A549 treated with dexamethasone at 1 μM for 4 hours (cell line): Measurements from ENCODE around the gene CRYBA2. TPM values are rescaled to one million over a fixed set of nuclear protein-coding genes. Genes with fewer than 3 reads are reported as not detected.

Experiments
- total RNA-seq: library from RNA; stranded (reverse); fragments of 200-300 nt; extraction: Qiagen RNA extraction; gene quantifications from 5 replicates; pipeline ENCODE4 v1.2.3, GENCODE V29; 2022

The CRYBA2 gene, protein sequence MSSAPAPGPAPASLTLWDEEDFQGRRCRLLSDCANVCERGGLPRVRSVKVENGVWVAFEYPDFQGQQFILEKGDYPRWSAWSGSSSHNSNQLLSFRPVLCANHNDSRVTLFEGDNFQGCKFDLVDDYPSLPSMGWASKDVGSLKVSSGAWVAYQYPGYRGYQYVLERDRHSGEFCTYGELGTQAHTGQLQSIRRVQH
- total RNA-seq: 0.31 TPM in 1 of 5 replicates, not detected in the others

DNA sequence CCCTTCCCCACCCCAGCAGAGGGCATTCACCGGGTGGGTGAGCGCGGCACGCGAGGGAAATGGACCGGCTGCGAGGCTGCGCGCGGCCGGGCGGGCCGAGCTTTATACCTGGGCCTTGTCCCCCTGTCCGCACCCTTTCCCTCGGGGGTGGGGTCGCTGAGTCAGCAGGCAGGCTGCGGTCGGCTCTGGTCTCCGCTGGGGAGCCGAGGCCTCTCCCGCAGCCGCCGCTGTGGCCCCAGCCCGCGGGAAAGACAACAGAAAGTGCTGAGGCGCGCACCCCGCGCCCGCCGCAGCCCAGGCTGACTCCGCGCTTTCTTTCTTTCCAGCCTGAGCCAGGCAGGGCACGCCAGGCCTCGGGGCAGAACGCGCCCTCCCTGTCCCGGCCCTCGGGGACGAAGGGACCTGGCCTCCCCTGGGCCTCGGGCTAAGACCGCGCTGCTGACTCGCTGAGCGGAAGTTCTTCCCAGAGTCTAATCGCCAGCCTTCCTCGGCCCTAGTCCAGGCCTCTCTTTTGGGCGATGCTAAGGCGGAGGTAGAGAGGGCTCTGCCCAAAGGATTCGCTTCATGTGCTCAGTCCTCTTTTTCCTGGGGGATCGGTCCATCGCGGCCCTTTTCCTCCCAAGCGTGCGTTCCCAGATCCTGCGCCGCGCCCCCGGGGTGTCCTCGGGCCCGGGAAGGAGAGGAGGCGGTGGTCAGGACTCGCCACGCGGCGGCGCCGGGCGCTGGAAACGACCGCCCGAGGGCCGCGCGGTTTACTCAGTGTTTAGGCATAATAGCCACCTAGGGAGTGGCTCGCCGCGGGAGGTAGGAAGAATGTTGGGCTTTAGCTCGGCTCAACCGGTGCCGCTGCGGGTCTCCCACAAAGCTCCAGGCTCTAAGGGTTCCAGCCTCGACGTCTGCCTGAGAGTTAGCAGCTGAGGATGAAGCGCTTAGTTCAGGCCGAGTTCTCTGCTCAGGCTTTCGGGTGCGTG, at the start of gene CRYBA2:
Gene CRYBA2 (minus strand): TSS at position 78 of the 971 bp plus-strand sequence. CDS start 246 bp downstream, outside the sequence.

DNA sequence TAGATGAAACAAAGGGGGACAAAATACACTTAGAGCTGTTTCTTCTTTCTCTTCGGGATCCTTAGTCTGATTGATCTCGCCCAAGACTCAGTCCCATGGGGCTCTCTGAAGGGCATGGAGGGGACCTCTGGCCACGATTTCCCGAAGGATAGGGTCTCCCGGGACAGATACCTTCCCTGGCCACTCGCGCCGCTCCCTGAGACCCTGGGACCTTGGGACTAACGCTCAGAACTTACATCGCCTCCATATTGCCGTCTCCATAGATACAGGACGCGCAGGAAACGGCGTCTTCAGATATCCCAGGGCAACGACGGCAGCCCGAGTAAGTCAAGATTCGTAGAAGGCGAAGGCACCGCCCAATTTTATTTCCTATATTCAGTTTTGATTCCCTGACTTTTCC, 48.0 kb upstream of the CRYBA2 start, which contains the start of gene CFAP65:
Gene CFAP65 (minus strand): TSS at position 265 of the 400 bp plus-strand sequence. CDS start 2,468 bp downstream, outside the sequence.

DNA sequence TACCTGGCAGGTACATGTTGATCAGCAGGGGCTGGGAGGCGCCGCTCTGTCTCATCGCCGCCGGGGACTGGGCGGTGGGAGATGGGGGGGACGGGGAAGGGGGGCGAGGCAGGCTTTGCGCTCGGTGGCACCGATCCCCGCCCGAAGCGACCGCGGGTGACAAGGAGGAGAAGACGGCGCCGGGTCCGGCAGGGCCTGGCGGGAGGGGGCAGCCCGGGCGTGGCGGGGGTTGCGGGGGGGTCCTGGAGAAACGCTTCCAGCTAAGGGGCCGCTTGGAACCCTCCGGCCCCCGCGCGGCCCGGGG, 8.2 kb downstream of the CRYBA2 start, which contains the start of gene FEV:
Gene FEV (minus strand): TSS at position 164 of the 304 bp plus-strand sequence. CDS start 109 bp downstream, at position 55.

DNA sequence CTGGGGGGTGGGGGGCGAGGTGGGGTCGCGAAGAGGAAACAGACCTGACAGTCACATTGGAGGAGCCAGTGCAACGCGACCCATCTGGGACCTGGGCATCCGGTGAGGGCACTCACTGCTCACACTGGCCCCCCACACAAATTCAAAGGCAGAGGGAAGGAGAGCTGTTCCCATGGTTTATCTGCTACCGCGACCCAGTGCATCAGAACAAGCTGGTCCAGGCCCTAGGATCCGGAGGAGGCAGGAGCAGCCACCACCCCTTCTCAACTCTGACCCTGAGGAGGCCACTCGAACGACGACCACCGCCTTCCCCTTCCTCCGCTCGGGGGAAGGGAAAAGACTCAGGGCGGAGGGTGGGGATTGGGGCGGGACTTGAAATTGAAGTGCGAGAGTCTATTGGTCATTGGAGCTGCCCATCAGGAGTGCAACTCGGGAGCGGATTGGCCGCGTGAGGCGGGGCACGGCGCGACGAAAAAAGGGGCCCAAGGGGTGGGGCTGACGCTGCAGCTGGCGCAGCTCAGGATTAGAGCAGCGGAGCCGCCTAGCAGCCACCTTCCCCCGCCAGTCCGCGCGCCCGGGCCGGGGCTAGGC, 34.0 kb downstream of the CRYBA2 start, which contains the start of gene CDK5R2:
Gene CDK5R2 (plus strand): TSS at position 526 of the 591 bp plus-strand sequence. CDS start 155 bp downstream, outside the sequence.

Other genes with a start within 250 kb of the CRYBA2 start
- gene CYP27A1, start 211.3 kb downstream of the CRYBA2 start, total RNA-seq: 0.15 to 0.18 TPM (median 0.18 TPM) in 5 replicates
- 0.04 TPM in 1 of 5 replicates, not detected in the others for gene PRKAG3, start 161.6 kb downstream of the CRYBA2 start, total RNA-seq
- 0.11 to 0.26 TPM (median 0.22 TPM) in 5 replicates for gene WNT6, start 133.6 kb downstream of the CRYBA2 start, total RNA-seq
- gene WNT10A, start 112.6 kb downstream of the CRYBA2 start, total RNA-seq: 0.05 to 0.08 TPM (median 0.06 TPM) in 5 replicates
- gene CDK5R2, start 33.8 kb downstream of the CRYBA2 start, total RNA-seq: 5.9 to 9.3 TPM (median 8.1 TPM) in 5 replicates
- gene FEV, start 8.2 kb downstream of the CRYBA2 start, total RNA-seq: 0.20 TPM in 1 of 5 replicates, not detected in the others
- gene CFAP65, start 48.1 kb upstream of the CRYBA2 start, total RNA-seq: 0.21 to 0.27 TPM (median 0.22 TPM) in 5 replicates
- gene IHH, start 67.5 kb upstream of the CRYBA2 start, total RNA-seq: 0.38 to 0.77 TPM (median 0.54 TPM) in 5 replicates
- gene NHEJ1, start 167.4 kb upstream of the CRYBA2 start, total RNA-seq: 16.7 to 18.7 TPM (median 17.5 TPM) in 5 replicates
- gene SLC23A3, start 176.6 kb upstream of the CRYBA2 start, total RNA-seq: 0.45 to 0.75 TPM (median 0.55 TPM) in 5 replicates
- 35.3 to 42.6 TPM (median 41.4 TPM) in 5 replicates for gene CNPPD1, start 183.5 kb upstream of the CRYBA2 start, total RNA-seq
- 58.6 to 77.6 TPM (median 75.6 TPM) in 5 replicates for gene RETREG2, start 184.9 kb upstream of the CRYBA2 start, total RNA-seq
- 12.3 to 20.7 TPM (median 19.3 TPM) in 5 replicates for gene ZFAND2B, start 213.4 kb upstream of the CRYBA2 start, total RNA-seq
- gene ABCB6, start 225.5 kb upstream of the CRYBA2 start, total RNA-seq: 22.3 to 30.8 TPM (median 27.9 TPM) in 5 replicates
- gene ATG9A, start 236.2 kb upstream of the CRYBA2 start, total RNA-seq: 33.6 to 46.8 TPM (median 45.2 TPM) in 5 replicates
- gene ANKZF1, start 236.4 kb upstream of the CRYBA2 start, total RNA-seq: 11.5 to 16.9 TPM (median 13.8 TPM) in 5 replicates